T-helper 2 cell treated with Interferon-gamma antibody and Interleukin-4, amounts not matched to agents 5 μg/mL and 100 μg/mL, for 36 hours (primary cell): Measurements from ENCODE around the gene DYNC2H1.

Source experiments
- DNase-seq: peaks from one replicate; pipeline ENCODE4 v3.0.0; 2021; ENCODE audit warnings: low spot score
- H3K27ac Mint-ChIP-seq: one replicate; pipeline ENCODE4 v1.8.0; 2021; ENCODE audit warnings: mild to moderate bottlenecking, mixed read lengths
- H3K27me3 Mint-ChIP-seq: one replicate; pipeline ENCODE4 v1.8.0; 2021; ENCODE audit warnings: low read depth, mixed read lengths
- H3K36me3 Mint-ChIP-seq: one replicate; pipeline ENCODE4 v1.8.0; 2021; ENCODE audit warnings: low read depth, mixed read lengths
- H3K4me1 Mint-ChIP-seq: one replicate; pipeline ENCODE4 v1.8.0; 2021; ENCODE audit warnings: low read depth, mixed read lengths
- H3K4me3 Mint-ChIP-seq: one replicate; pipeline ENCODE4 v1.8.0; 2022; ENCODE audit warnings: mild to moderate bottlenecking, moderate library complexity, mixed read lengths
- H3K9me3 Mint-ChIP-seq: one replicate; pipeline ENCODE4 v1.8.0; 2021; ENCODE audit warnings: mixed read lengths

Gene DYNC2H1

GRCh38 chr11:103108933-103109817 is at the start of gene DYNC2H1:
TSS of gene DYNC2H1 (plus strand) at chr11:103109426. CDS start at chr11:103109575, 149 bp downstream.
- H3K27me3 Mint-ChIP-seq = peaks cover 42% of the 10 kb centered on the region
- no peaks in the 10 kb centered on the region for H3K36me3 Mint-ChIP-seq
- peak; percentile 90 for DNase-seq
- H3K9me3 Mint-ChIP-seq = no peaks in the 10 kb centered on the region
- peaks cover 11% of the 10 kb centered on the region for H3K4me1 Mint-ChIP-seq
- peak within 1 kb of the TSS; percentile 96 for H3K4me3 Mint-ChIP-seq
- H3K27ac Mint-ChIP-seq = peak within 1 kb of the TSS; percentile 89

DNA sequence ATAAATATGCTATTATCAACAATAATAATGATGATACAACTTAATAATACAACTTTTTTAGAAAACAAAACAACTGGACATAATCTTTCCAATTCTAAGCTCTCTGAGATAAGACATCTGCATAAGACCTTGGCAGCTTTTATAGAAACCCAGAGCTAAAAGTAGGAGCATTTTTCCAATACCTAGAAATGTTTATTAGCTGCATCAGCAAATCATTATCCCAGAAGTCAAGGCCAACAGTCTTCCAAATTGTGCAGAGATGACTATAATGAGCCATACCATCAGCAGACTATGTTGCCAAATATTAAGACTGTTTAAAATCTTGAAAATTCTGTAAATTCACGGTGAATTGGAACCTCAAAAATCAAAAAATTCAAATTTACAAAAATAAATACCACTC is 47.6 kb upstream of the DYNC2H1 start:
- Mint-ChIP-seq H3K4me3 (no peak overlapping the region), H3K9me3 (no peaks in the 10 kb centered on the region), H3K4me1 (peaks cover 4% of the 10 kb centered on the region), H3K27me3 (no peaks in the 10 kb centered on the region), H3K27ac (no peak overlapping the region), H3K36me3 (peaks cover 26% of the 10 kb centered on the region)
- DNase-seq = no peak

GRCh38 chr11:103067118-103067517 is 42.1 kb upstream of the DYNC2H1 start:
- peak overlapping the region; percentile 49 for H3K27ac Mint-ChIP-seq
- H3K36me3 Mint-ChIP-seq = peaks cover 43% of the 10 kb centered on the region

DNA sequence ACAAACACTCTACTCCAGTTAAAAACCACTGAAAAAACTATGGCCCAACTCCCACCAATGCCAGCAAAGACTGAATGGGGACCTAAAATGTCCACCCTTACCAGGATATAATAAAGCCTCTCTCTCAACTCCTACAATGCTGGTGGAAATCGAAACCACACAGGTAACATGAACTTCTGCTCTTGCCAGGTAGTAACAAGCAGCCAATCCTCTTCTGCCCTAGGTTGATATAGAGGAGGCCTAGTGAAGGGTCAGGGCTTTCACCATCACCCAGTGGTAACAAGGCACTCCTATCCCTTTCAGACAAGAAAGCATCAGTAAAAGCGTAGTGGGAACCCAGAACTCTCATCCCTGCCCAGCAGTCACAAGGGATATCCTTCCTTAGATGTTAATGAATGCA is 39.9 kb upstream of the DYNC2H1 start:
- Mint-ChIP-seq H3K9me3 (no peaks in the 10 kb centered on the region), H3K27ac (peak overlapping the region; percentile 70), H3K27me3 (no peaks in the 10 kb centered on the region), H3K36me3 (peaks cover 44% of the 10 kb centered on the region), H3K4me1 (peaks cover 44% of the 10 kb centered on the region), H3K4me3 (peak overlapping the region; percentile 34)
- DNase-seq = no peak

More at GRCh38 chr11:103067118-103067517, 42.1 kb upstream of the DYNC2H1 start:
- DNase-seq = no peak
- H3K9me3 Mint-ChIP-seq = no peaks in the 10 kb centered on the region
- no peak overlapping the region for H3K4me3 Mint-ChIP-seq
- H3K27me3 Mint-ChIP-seq = no peaks in the 10 kb centered on the region
- peaks cover 44% of the 10 kb centered on the region for H3K4me1 Mint-ChIP-seq

DNA sequence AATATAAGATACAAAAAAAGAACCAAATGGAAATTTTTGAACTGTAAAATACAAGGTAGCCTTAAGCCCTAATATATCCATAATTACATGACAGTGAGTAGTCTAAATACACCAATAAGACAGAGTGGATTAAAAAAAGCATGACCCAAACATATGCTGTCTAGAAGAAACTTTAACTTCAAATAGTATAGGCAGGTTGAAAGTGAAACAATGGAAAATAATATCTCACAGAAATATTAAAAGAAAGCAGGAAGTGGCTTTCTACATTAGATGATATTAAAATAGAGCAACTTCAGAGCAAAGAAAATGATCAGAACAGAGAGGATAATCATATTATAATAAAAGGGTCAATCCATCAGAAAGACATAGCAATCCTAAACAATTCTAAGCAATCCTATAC is 39.1 kb upstream of the DYNC2H1 start:
- peak overlapping the region; percentile 59 for H3K27ac Mint-ChIP-seq
- H3K9me3 Mint-ChIP-seq = no peaks in the 10 kb centered on the region
- no peaks in the 10 kb centered on the region for H3K27me3 Mint-ChIP-seq
- peak overlapping the region; percentile 37 for H3K4me3 Mint-ChIP-seq
- peaks cover 44% of the 10 kb centered on the region for H3K4me1 Mint-ChIP-seq
- peaks cover 45% of the 10 kb centered on the region for H3K36me3 Mint-ChIP-seq
- DNase-seq = no peak

DNA sequence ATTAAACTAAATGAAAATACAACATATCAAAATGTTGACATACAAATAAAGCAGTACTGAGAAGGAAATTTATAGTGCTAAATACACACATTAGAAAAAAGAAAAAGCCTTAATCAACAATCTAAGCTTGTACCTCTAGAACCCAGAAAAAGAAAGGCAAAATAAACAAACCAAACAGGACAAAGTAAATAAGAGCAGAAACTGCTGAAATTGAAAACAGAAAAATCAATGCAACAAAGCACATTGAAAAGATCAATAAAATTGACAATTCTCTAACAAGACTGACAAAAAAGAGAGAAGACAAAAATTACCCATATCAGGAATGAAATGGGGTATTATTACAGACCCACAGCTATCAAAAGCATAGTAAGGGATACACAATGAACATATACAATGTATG is 38.2 kb upstream of the DYNC2H1 start:
- H3K9me3 Mint-ChIP-seq = no peaks in the 10 kb centered on the region
- H3K27ac Mint-ChIP-seq = peak overlapping the region; percentile 59
- no peaks in the 10 kb centered on the region for H3K27me3 Mint-ChIP-seq
- DNase-seq = no peak
- H3K36me3 Mint-ChIP-seq = peaks cover 48% of the 10 kb centered on the region
- peaks cover 44% of the 10 kb centered on the region for H3K4me1 Mint-ChIP-seq
- H3K4me3 Mint-ChIP-seq = no peak overlapping the region

DNA sequence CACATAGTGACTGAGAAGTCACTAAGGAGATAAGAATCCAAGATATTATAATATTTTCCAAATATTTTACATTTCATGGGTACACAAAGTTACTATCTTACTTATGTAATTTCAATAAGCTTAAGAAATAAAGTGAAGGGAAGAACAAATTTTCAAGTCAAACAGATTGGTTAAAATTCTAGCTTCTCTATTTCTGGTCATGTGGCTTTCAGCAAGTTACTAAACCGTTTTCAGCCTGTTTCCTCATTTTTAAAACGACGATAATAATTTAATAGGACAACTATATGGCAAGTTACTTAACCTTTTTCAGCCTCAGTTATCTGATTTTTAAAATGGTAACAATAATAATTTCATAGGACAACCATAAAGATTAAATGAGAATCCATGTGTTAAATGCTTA is 32.9 kb upstream of the DYNC2H1 start:
- H3K4me3 Mint-ChIP-seq = no peak overlapping the region

GRCh38 chr11:103077554-103077953 is 31.7 kb upstream of the DYNC2H1 start:
- Mint-ChIP-seq H3K4me1 (no peaks in the 10 kb centered on the region), H3K9me3 (no peaks in the 10 kb centered on the region), H3K27ac (no peak overlapping the region), H3K4me3 (no peak overlapping the region), H3K27me3 (no peaks in the 10 kb centered on the region), H3K36me3 (peaks cover 43% of the 10 kb centered on the region)
- no peak for DNase-seq

More for the DNA sequence above, 32.9 kb upstream of the DYNC2H1 start:
- DNase-seq = no peak
- Mint-ChIP-seq H3K36me3 (peaks cover 43% of the 10 kb centered on the region), H3K4me1 (no peaks in the 10 kb centered on the region), H3K9me3 (no peaks in the 10 kb centered on the region), H3K27me3 (no peaks in the 10 kb centered on the region), H3K27ac (no peak overlapping the region)

- Mint-ChIP-seq H3K9me3 (no peaks in the 10 kb centered on the region), H3K36me3 (peaks cover 41% of the 10 kb centered on the region), H3K27me3 (no peaks in the 10 kb centered on the region), H3K27ac (no peak overlapping the region), H3K4me1 (no peaks in the 10 kb centered on the region), H3K4me3 (no peak overlapping the region)
- no peak for DNase-seq
These were observed 30.5 kb upstream of the DYNC2H1 start for GRCh38 chr11:103078710-103079109.

DNA sequence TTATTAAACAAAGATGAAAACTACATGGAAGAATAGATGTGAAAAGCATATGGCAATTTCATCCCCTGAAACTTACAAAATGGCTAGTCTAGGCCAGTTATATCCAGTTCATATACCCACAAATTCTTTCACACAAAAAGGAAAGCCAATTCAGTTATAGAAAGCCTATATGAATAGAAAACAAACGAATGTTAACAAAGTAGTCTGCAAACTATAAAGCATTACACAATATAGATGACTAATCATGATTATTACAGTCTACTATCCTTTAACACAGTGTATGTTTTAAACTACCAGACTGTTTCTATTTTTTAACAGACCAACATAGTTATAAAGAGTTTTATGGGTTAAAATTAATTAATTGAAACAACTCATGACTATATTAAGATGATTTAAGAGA is 29.4 kb upstream of the DYNC2H1 start:
- H3K27ac Mint-ChIP-seq = no peak overlapping the region
- peaks cover 43% of the 10 kb centered on the region for H3K36me3 Mint-ChIP-seq

DNA sequence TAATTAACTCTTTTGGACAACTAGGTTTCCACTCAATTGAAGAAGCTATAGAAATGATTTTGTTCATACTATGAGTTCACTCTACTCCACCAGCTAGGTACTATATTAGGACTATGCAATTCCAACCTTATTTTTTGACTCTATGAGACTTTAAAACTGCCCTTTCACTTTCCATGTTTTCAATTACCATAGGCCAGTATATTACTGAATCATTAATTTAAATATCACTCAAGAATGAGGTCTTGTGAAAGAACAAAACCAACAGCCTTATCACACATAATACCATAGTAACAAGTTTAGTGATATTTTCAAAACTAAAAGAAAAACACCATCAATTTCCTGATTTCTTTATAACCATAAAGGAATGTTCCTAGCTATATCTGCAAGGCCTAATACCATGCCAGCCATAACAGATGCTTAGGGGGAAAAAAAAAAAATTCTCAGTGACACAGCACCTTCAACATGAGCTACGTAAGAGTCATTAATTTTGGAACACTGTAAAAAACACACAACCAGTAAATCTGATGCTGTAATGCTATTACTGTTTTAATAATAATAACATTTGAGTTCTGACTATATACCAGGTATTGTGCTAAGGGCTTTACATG is 23.4 kb upstream of the DYNC2H1 start:
- DNase-seq = no peak
- Mint-ChIP-seq H3K9me3 (no peaks in the 10 kb centered on the region), H3K4me1 (peaks cover 24% of the 10 kb centered on the region), H3K27me3 (no peaks in the 10 kb centered on the region), H3K36me3 (peaks cover 30% of the 10 kb centered on the region), H3K27ac (no peak overlapping the region), H3K4me3 (no peak overlapping the region)

More for the DNA sequence above, 29.4 kb upstream of the DYNC2H1 start:
- no peak overlapping the region for H3K4me3 Mint-ChIP-seq
- H3K27me3 Mint-ChIP-seq = no peaks in the 10 kb centered on the region
- DNase-seq = no peak
- H3K4me1 Mint-ChIP-seq = no peaks in the 10 kb centered on the region
- H3K9me3 Mint-ChIP-seq = no peaks in the 10 kb centered on the region

DNA sequence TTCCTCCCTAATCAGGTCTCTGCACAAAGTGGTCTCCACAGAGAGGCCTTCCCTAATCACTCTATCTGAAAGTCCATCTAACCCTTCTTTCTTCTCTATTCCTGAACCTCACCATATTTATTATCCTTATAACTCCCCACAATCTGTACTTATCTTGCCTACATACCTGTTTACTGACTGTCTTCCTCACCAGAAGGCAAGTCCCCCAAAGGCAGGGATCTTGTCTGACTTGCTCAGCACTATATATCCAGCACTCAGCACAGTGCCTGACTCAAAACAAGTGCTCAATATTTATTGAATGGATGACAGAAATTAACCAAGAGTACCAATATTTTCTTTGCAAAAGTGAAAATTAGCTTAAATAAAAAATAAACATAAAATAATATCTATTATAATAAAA is 22.8 kb upstream of the DYNC2H1 start:
- no peak for DNase-seq
- Mint-ChIP-seq H3K9me3 (no peaks in the 10 kb centered on the region), H3K4me1 (peaks cover 24% of the 10 kb centered on the region), H3K27ac (no peak overlapping the region), H3K27me3 (no peaks in the 10 kb centered on the region), H3K4me3 (no peak overlapping the region), H3K36me3 (peaks cover 30% of the 10 kb centered on the region)

GRCh38 chr11:103091064-103091800 is 18.0 kb upstream of the DYNC2H1 start:
- Mint-ChIP-seq H3K27ac (peak overlapping the region; percentile 92), H3K9me3 (peaks cover 10% of the 10 kb centered on the region), H3K36me3 (peaks cover 19% of the 10 kb centered on the region), H3K27me3 (peaks cover 19% of the 10 kb centered on the region), H3K4me1 (peaks cover 32% of the 10 kb centered on the region), H3K4me3 (peak overlapping the region; percentile 92)
- DNase-seq = peak; percentile 34
